Endodermal cell (in vitro differentiated cells): ENCODE results near the gene ADAMTS6. TPM values are rescaled to one million over a fixed set of nuclear protein-coding genes. Genes with fewer than 3 reads are reported as not detected.

Source experiments
- DNase-seq: peaks from one replicate; pipeline ENCODE4 v3.0.0-alpha.2; 2017
- H3K27ac ChIP-seq: 2 replicates; pipeline ENCODE4 v1.5.1; 2013; ENCODE audit warnings: mild to moderate bottlenecking, low read depth, low read length, moderate library complexity
- H3K27me3 ChIP-seq: 2 replicates; pipeline ENCODE4 v1.6.1; 2013; ENCODE audit warnings: mild to moderate bottlenecking, low read length, moderate library complexity; ENCODE audit not compliant: insufficient read depth, control insufficient read depth, poor library complexity, severe bottlenecking
- H3K36me3 ChIP-seq: 2 replicates; pipeline ENCODE4 v1.7.0; 2013; ENCODE audit warnings: mild to moderate bottlenecking, low read length, moderate library complexity; ENCODE audit not compliant: control insufficient read depth, insufficient read depth
- H3K4me1 ChIP-seq: one replicate; pipeline ENCODE4 v1.7.0; 2013; ENCODE audit warnings: low read length; ENCODE audit not compliant: control insufficient read depth, insufficient read depth
- H3K4me3 ChIP-seq: 2 replicates; pipeline ENCODE4 v1.5.1; 2013; ENCODE audit warnings: mild to moderate bottlenecking, low read length, moderate library complexity
- H3K9ac ChIP-seq: 2 replicates; pipeline ENCODE4 v1.6.1; 2013; ENCODE audit warnings: mild to moderate bottlenecking, low read length, moderate library complexity; ENCODE audit not compliant: poor library complexity, severe bottlenecking; ENCODE audit errors: extremely low read depth
- H3K9me3 ChIP-seq: 2 replicates; pipeline ENCODE4 v1.6.1; 2013; ENCODE audit warnings: mild to moderate bottlenecking, low read length, moderate library complexity; ENCODE audit not compliant: control insufficient read depth
- H3K27ac Mint-ChIP-seq: 2 replicates; pipeline ENCODE4 v1.8.0; 2020; ENCODE audit warnings: mixed read lengths
- H3K27me3 Mint-ChIP-seq: 2 replicates; pipeline ENCODE4 v1.8.0; 2021; ENCODE audit warnings: mild to moderate bottlenecking, mixed read lengths; ENCODE audit not compliant: insufficient read depth
- H3K36me3 Mint-ChIP-seq: 2 replicates; pipeline ENCODE4 v1.8.0; 2020; ENCODE audit warnings: low read depth, mixed read lengths
- H3K4me1 Mint-ChIP-seq: 2 replicates; pipeline ENCODE4 v1.8.0; 2020; ENCODE audit warnings: mixed read lengths
- H3K4me3 Mint-ChIP-seq: 2 replicates; pipeline ENCODE4 v1.8.0; 2020; ENCODE audit warnings: mild to moderate bottlenecking, moderate library complexity, mixed read lengths
- H3K9me3 Mint-ChIP-seq: 2 replicates; pipeline ENCODE4 v1.8.0; 2020; ENCODE audit warnings: mild to moderate bottlenecking, mixed read lengths
- CTCF ChIP-seq: fragments of 200-600 bp; sonication (generic); conservative IDR thresholded peaks from 2 replicates; pipeline ENCODE4 v1.5.0; 2021; ENCODE audit warnings: antibody characterized with exemption, mild to moderate bottlenecking
- WGBS, 2 experiments: methylation state at CpG; one replicate each; pipeline versions ENCODE4 v1.1.5 to v1.1.7; 2013; ENCODE audit warnings: missing lambda C conversion rate in 2 of 2, mixed read lengths in 1 of 2; ENCODE audit not compliant: insufficient coverage in 1 of 2, insufficient read length in 1 of 2; 5-methylcytosine and 5-hydroxymethylcytosine counted together
- total RNA-seq, 2 donors: library from RNA; stranded (reverse); fragmentation: NEBNext Ultra II Directional in 1 of 2; extraction: Animal tissue kit (Norgen Biotek cat#: 25700) in 1 of 2; gene quantifications; 2 replicates in 1 of 2; 3 replicates in 1 of 2; pipeline ENCODE4 v1.2.1, GENCODE V29; 2021

The ADAMTS6 gene
- total RNA-seq, 2 donors from 2014 or later, result 2.8 to 4.3 TPM

- DNase-seq, result no peak
- no peaks in the 10 kb centered on the region for H3K27me3 Mint-ChIP-seq
- H3K4me1 Mint-ChIP-seq, result peaks cover 30% of the 10 kb centered on the region
- H3K27ac Mint-ChIP-seq, result no peak overlapping the region
- H3K4me3 Mint-ChIP-seq, result no peak overlapping the region
- Histone ChIP-seq H3K9ac (no peak overlapping the region), H3K27ac (no peak overlapping the region), H3K4me3 (peak overlapping the region; percentile 35), H3K9me3 (no peaks in the 10 kb centered on the region), H3K36me3 (no peaks in the 10 kb centered on the region), H3K27me3 (no peaks in the 10 kb centered on the region), H3K4me1 (peaks cover 3% of the 10 kb centered on the region)
- H3K9me3 Mint-ChIP-seq, result peaks cover 4% of the 10 kb centered on the region
- TF ChIP-seq CTCF, result no peak
- H3K36me3 Mint-ChIP-seq, result no peaks in the 10 kb centered on the region
Measured at GRCh38 chr5:65141493-65141892, 340.2 kb downstream of the ADAMTS6 start.

GRCh38 chr5:65137631-65138030, 344.1 kb downstream of the ADAMTS6 start:
- Histone ChIP-seq H3K4me1 (no peaks in the 10 kb centered on the region), H3K9me3 (no peaks in the 10 kb centered on the region)
- no peak overlapping the region for H3K27ac Mint-ChIP-seq

GRCh38 chr5:65133477-65134110, 348.1 kb downstream of the ADAMTS6 start:
- H3K9ac ChIP-seq, result no peak overlapping the region
- no peak for TF ChIP-seq CTCF
- H3K27ac ChIP-seq, result no peak overlapping the region
- Mint-ChIP-seq H3K36me3 (no peaks in the 10 kb centered on the region), H3K4me1 (peaks cover 3% of the 10 kb centered on the region), H3K9me3 (no peaks in the 10 kb centered on the region), H3K27ac (no peak overlapping the region), H3K27me3 (no peaks in the 10 kb centered on the region), H3K4me3 (no peak overlapping the region)
- H3K9me3 ChIP-seq, result no peaks in the 10 kb centered on the region
- no peaks in the 10 kb centered on the region for H3K4me1 ChIP-seq
- WGBS, 2 experiments, result 98 to 100% methylated on average over 1 to 2 of the region's 2 CpGs
- H3K4me3 ChIP-seq, result no peak overlapping the region
- H3K36me3 ChIP-seq, result no peaks in the 10 kb centered on the region
- no peaks in the 10 kb centered on the region for H3K27me3 ChIP-seq
- DNase-seq, result no peak

More at GRCh38 chr5:65137631-65138030, 344.1 kb downstream of the ADAMTS6 start:
- H3K36me3 ChIP-seq, result no peaks in the 10 kb centered on the region
- no peak overlapping the region for H3K9ac ChIP-seq
- H3K4me1 Mint-ChIP-seq, result peaks cover 13% of the 10 kb centered on the region
- no peak overlapping the region for H3K4me3 ChIP-seq
- H3K27ac ChIP-seq, result no peak overlapping the region
- H3K9me3 Mint-ChIP-seq, result peaks cover 4% of the 10 kb centered on the region
- no peak for DNase-seq
- no peak overlapping the region for H3K4me3 Mint-ChIP-seq
- H3K27me3 ChIP-seq, result no peaks in the 10 kb centered on the region
- 90 to 94% methylated on average over 2 to 4 of the region's 4 CpGs for WGBS, 2 experiments
- TF ChIP-seq CTCF, result no peak
- H3K36me3 Mint-ChIP-seq, result no peaks in the 10 kb centered on the region
- no peaks in the 10 kb centered on the region for H3K27me3 Mint-ChIP-seq
